ENCODE data around the gene IL17REL.
"Not testable (repeated sequence)": the region's sequence is repeated elsewhere in the genome, so short reads cannot be mapped to it uniquely, and the experiment has no call there.

Gene IL17REL

DNA sequence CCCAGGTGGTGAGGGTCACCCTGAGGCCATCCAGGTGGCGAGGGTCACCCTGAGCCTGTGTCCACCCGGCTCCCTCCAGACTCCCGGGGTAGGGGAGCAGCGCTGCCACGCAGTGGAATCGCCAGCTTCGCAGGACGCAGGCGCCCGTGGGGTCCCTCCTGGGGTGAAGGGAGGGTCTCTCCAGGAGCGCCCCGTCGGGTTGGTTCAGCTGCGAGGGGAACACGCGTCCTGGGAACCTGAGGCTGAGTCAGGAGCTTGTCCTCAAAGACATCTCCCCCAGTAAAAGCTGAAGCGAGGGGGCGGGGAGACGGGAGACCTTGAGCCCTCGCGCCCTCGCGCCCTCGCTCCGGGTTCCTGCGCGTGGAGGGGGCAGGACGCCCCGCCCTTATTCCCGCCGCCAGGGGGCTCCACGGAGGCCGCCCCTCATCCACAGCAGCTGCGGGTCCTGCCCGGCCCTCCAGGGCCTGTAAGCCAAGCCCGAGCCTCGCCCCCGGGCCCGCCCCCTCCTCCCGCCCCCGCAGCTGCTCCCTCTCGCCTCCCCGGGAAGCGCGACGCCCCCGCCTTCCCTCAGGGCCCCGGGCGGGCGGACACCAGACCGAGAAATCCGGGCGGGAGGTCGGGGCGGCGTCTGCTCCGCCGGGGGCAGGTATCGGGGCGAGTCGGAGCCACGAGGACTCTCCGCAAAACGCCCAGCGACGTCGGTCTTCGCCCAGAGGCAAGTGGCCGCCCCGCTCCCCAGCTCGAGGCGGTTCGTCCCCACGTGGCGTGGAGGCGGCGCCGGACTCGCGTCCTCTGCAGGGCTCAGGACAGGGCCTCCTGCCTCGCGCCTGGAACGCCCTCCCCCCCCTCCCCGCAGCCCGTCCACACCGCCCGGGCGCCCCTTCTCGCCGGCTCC, 29.2 kb downstream of the IL17REL start:
- no peak for FAIRE-seq

GRCh38 chr22:49981799-49982198, 30.8 kb downstream of the IL17REL start:
- FAIRE-seq, result not testable (repeated sequence)

DNA sequence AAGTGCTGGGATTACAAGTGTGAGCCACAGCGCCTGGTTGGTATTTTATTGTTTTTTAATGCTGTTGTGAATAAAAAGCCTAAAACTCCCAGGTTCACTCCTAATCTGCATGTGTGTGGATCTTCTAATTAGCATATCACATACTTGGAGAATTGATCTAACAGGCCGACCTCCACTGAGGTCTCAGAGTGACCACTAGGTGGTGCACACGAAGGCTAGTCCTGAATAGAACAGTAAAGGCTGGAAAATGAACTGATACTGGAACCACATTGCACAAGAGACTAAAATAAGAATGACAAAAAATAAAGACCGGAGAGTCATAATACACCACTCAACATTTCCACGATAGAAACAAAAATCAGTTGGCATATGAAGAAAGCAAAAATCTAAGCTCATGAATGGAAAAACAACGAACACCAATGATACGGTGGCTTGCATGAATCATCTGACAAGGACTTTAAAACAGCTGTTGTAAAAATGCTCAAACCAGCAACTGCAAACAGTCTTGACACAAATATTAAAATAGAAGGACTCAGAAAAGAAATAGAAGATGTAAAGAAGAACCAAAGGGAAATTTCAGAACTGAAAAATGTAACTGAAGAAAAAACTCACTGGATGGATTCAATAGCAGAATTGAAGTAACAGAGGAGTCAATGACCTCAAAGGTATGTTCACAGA, 32.8 kb downstream of the IL17REL start:
- FAIRE-seq, result no peak

DNA sequence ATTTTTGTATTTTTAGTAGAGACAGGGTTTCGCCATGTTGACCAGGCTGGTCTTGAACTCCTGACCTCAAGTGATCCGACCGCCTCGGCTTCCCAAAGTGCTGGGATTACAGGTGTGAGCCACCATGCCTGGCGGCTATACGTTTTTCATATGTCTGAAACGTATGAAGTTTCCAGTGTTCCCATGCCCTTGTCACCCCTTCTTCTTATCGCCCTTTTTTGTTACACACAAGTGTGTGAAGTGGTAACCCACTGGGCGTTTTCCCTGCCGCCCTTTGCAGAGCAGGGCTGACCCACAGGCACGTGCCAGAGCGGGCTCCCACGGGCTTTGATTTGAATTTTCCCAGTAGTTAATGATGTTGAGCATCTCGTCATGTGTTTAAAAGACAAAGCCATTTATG, 35.0 kb downstream of the IL17REL start:
- FAIRE-seq, result no peak

DNA sequence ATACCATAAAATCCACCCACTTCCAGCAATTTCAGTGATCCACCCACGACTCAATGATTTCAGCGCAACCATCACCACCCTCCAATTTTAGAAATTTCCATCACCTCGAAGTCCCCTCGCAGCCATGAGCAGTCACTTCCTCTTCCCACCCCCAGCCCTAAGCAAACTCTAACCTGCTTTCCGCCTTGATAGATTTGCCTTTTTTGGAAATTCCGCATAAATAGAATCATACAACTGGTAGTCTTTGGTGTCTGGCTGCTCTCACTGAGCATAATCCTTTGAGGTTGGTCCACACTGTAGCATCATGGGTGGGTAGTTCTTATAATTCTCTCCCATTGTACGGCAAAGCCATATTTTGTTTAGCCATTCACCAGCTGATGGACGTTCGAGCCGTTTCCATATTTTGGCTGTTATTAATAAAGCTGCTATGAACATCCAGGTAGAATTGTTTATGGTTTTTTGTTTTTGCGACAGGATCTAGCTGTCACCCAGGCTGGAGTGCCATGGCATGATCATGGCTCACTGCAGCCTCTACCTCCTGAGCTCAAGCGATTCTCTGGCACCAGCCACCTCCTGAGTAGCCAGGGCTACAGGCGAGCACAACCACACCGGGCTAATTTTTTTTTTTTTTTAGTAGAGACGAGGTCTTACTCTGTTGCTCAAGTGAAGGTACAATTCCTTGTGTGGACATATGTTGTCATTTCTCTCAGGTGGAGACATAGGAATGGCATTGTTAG, 36.0 kb downstream of the IL17REL start:
- no peak for FAIRE-seq

- FAIRE-seq, result no peak
Observed at GRCh38 chr22:49975543-49976389, 36.8 kb downstream of the IL17REL start.

- FAIRE-seq, result no peak
Observed at GRCh38 chr22:49973018-49973961, 39.3 kb downstream of the IL17REL start.

DNA sequence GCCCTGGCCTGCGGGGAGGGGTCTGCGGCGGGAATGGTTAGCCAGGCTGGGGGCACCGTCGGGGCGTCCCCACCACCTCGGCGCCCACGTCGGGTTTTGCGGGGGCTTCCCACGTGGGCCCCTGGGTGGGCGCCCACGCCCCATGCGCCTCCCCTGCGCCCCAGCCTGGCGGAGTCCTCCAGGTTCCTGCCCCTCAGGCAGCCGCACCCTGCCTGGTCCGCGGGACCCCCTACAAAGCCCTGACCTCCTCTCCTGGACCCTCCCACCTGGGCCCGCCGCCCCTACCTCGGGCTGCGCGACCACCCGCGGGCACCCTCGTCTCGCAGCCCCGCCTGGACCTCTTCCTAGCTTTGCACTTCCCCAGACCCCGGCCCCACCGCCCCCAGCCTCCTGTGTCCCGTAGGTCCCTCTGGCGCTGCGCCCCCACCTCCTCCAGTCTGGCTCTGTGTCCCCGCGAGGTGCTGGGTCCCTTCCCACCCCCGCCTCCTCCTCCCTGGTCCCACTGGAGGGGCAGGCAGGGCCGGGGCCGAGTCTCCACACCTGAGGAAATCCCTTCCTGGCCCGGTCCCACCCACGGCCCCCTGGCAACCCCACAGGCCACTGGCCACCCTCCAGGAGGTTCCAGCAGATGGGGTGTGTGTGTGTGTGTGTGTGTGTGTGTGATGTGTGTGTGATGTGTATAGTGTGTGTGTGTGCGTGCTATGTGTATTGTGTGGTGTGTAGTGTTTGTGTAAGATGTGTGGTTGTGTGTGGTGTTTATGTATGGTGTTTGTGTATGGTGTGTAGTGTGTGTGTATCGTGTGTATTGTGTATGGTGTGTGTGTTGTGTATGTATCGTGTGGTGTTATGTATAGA, 40.2 kb downstream of the IL17REL start:
- FAIRE-seq, result no peak

- FAIRE-seq, result no peak
Observed at GRCh38 chr22:49971232-49972162, 41.1 kb downstream of the IL17REL start.

GRCh38 chr22:49970528-49971231, 41.9 kb downstream of the IL17REL start:
- FAIRE-seq, result no peak

DNA sequence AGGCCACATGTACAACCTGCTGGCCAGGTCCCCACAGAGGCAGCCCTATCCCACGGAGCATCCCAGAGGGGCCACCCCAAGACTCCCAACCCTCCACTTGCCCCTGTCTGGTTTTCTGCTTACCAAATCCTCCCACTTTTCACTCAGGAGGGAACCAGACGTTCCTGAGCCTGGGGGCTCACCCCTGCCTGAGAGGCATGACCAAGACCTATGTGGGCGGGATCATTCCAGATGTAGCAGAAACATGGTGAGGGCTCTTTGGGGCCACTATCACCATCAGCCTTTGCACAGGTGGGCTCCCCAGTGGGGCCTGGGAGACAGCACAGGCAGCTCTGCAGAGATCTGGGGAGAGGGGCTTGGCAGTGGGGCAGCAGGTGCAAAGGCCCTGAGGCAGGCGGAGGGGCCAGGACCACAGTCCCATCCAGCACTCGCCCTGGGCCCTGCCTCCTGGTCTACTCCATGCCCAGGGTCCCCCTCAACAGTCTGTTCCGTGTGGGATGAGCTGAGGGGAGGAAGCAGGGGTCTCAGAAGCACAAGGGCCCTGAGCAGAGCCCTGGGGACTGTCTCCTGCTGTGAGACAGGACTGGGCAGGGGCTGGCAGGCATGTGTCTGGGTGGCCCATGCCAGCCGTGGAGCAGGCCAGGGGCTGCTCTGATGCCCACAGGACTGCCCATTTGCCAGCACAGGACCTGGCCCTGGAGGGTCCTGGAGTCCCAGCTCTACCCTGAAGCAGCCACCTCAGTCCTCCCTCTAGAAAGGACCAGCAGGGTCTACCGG, 42.6 kb downstream of the IL17REL start:
- FAIRE-seq, result no peak

DNA sequence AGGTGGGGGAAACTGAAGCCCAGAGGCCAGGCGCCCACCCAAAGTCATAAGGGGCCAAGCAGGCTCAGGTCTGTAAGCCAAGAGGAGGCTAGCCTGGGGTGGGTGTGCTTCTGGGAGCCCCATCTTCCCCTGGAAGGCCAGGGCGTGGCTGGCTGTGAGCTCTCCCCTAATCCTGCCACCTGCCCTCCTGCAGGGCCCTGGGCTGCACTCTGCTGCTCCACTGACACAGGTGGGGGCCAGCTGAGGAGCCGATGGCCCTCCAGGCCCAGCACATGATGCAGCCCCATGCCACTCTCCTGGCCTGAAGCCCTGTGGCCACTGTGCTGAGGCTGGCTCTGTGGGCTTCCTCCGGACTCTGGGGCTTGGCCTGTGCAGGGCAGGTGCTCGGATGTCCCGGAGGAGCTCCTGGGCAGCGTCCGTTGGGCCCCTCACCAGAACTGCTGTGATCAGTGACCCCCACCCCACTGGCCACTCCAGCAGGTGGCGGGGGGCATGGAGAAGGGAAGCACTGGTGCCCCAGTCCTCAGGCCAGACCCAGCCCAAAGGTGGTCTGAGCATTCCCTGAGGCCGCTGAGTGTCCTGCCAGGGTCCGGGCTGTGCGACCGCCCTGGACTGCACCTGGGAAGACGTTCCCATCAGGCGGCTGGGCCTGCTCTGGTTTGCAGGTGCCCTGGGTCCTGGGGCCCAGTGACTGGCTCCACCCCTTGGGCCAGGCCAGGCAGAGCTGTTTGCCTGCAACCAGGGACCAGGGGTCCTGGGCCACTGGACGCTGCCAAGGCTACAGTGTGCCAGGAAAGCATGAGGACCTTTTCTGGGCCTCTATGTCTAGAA, 43.5 kb downstream of the IL17REL start:
- no peak for FAIRE-seq

DNA sequence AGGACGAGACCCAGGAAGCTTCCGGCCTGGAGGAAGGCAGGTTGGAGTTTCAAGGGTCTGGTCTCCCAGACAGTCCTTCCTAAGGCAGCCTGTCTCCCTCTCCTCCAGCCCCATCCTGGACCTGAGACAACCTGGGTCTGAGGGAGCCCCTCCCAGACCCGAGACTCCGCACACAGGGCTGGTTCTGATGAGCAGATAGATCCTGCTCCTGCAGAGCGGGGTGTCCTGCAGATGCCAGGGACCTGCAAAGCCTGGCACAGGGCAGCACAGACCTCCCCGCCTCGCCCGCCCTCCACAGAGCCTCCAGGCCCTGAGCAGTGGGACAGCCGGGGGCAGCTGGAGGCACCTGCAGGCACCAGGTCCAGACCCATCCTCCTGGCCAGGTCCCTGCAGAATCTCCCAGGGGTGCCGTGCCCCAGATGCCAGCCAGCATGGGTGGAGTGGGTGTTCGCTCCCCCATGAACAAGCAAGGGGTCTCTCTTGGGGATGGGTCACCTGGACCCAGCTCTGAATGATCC, 44.2 kb downstream of the IL17REL start:
- FAIRE-seq, result no peak

DNA sequence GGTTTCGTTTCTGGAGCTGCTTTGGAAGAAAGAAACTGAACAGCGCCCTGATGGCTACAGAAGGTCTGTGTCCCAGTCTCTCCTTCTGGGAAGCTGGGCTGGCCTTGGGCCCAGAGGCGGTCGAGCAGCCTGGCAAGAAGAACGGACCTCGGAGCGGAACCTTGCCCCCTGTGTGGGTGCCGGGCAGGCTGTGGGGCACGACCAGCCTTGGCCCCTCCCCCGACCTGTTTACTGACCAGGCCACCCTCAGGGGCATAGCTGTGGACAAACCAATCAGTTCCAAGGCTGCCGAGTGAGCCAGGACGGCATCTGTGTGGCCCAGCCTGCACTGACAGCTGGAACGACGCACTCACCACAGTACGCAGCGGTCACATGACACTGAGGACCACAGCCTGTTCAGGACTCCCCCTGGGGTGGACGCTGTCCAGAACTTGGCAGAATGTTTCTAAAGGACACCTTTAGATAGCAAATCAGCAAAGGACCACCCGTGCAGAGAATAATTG, 44.8 kb downstream of the IL17REL start:
- FAIRE-seq, result no peak

- FAIRE-seq, result no peak
Observed at GRCh38 chr22:49966774-49967705, 45.5 kb downstream of the IL17REL start.
